Parathyroid adenoma (tissue), 2 donors: ENCODE results near the gene SNX8.

ENCODE experiments used
- H2AFZ ChIP-seq: fragments of 300-600 bp; sonication (generic); one replicate; pipeline ENCODE4 v1.7.0; 2017; ENCODE audit warnings: antibody characterized with exemption, mild to moderate bottlenecking
- H3K27ac ChIP-seq: fragments of 300-600 bp; sonication (generic); one replicate; pipeline ENCODE4 v1.7.0; 2017
- H3K27me3 ChIP-seq: fragments of 300-600 bp; sonication (generic); one replicate; pipeline ENCODE4 v1.7.0; 2017; ENCODE audit warnings: low read length; ENCODE audit not compliant: control insufficient read depth, insufficient read depth
- H3K36me3 ChIP-seq: fragments of 300-600 bp; sonication (generic); one replicate; pipeline ENCODE4 v1.7.0; 2017; ENCODE audit warnings: low read length; ENCODE audit not compliant: control insufficient read depth, insufficient read depth
- H3K4me1 ChIP-seq: fragments of 300-600 bp; sonication (generic); one replicate; pipeline ENCODE4 v1.7.0; 2017; ENCODE audit warnings: control low read depth
- H3K4me2 ChIP-seq: fragments of 300-600 bp; sonication (generic); one replicate; pipeline ENCODE4 v1.7.0; 2017; ENCODE audit warnings: low read length
- H3K4me3 ChIP-seq: fragments of 300-600 bp; sonication (generic); one replicate; pipeline ENCODE4 v1.7.0; 2017; ENCODE audit warnings: low read depth, low read length
- H3K79me2 ChIP-seq: fragments of 300-600 bp; sonication (generic); one replicate; pipeline ENCODE4 v1.7.0; 2017; ENCODE audit warnings: control low read depth
- H3K9ac ChIP-seq: fragments of 300-600 bp; sonication (generic); one replicate; pipeline ENCODE4 v1.7.0; 2017; ENCODE audit warnings: mild to moderate bottlenecking
- H3K9me3 ChIP-seq: fragments of 300-600 bp; sonication (generic); one replicate; pipeline ENCODE4 v1.7.0; 2017; ENCODE audit warnings: low read length; ENCODE audit not compliant: control insufficient read depth
- CTCF ChIP-seq: fragments of 300-600 bp; sonication (generic); IDR thresholded peaks from one replicate; pipeline ENCODE4 v1.7.0; 2017; ENCODE audit warnings: antibody characterized with exemption, mild to moderate bottlenecking
- donor health status: primary hyperparathyroidism.

Gene SNX8

GRCh38 chr7:2222516-2222915, 91.7 kb downstream of the SNX8 start:
- Histone ChIP-seq H3K9me3 (no peaks in the 10 kb centered on the region), H2AFZ (no peak overlapping the region), H3K36me3 (no peaks in the 10 kb centered on the region), H3K27ac (no peak overlapping the region), H3K4me1 (no peaks in the 10 kb centered on the region), H3K27me3 (no peaks in the 10 kb centered on the region), H3K4me2 (no peak overlapping the region), H3K4me3 (no peak overlapping the region), H3K9ac (no peak overlapping the region), H3K79me2 (peaks cover 9% of the 10 kb centered on the region)
- no peak for TF ChIP-seq CTCF

GRCh38 chr7:2220954-2221353, 93.3 kb downstream of the SNX8 start:
- Histone ChIP-seq H3K9ac (no peak overlapping the region), H3K9me3 (no peaks in the 10 kb centered on the region), H3K4me3 (no peak overlapping the region), H3K4me1 (no peaks in the 10 kb centered on the region), H3K27ac (no peak overlapping the region), H3K36me3 (no peaks in the 10 kb centered on the region), H2AFZ (no peak overlapping the region), H3K4me2 (no peak overlapping the region), H3K79me2 (peaks cover 8% of the 10 kb centered on the region), H3K27me3 (no peaks in the 10 kb centered on the region)
- TF ChIP-seq CTCF: no peak

GRCh38 chr7:2220506-2220905, 93.7 kb downstream of the SNX8 start:
- H3K9me3 ChIP-seq: no peaks in the 10 kb centered on the region
- H2AFZ ChIP-seq: no peak overlapping the region
- H3K27ac ChIP-seq: no peak overlapping the region
- H3K9ac ChIP-seq: no peak overlapping the region
- no peaks in the 10 kb centered on the region for H3K4me1 ChIP-seq
- H3K4me2 ChIP-seq: no peak overlapping the region
- no peaks in the 10 kb centered on the region for H3K27me3 ChIP-seq
- H3K36me3 ChIP-seq: peaks cover 2% of the 10 kb centered on the region
- H3K79me2 ChIP-seq: peaks cover 3% of the 10 kb centered on the region
- TF ChIP-seq CTCF: no peak
- no peak overlapping the region for H3K4me3 ChIP-seq

GRCh38 chr7:2220030-2220429, 94.2 kb downstream of the SNX8 start:
- H3K36me3 ChIP-seq: peaks cover 2% of the 10 kb centered on the region
- no peak overlapping the region for H3K4me2 ChIP-seq
- no peak overlapping the region for H3K4me3 ChIP-seq
- no peaks in the 10 kb centered on the region for H3K4me1 ChIP-seq
- no peak overlapping the region for H2AFZ ChIP-seq
- H3K79me2 ChIP-seq: peaks cover 3% of the 10 kb centered on the region
- H3K27me3 ChIP-seq: no peaks in the 10 kb centered on the region
- no peaks in the 10 kb centered on the region for H3K9me3 ChIP-seq
- no peak for TF ChIP-seq CTCF
- H3K9ac ChIP-seq: no peak overlapping the region
- no peak overlapping the region for H3K27ac ChIP-seq

GRCh38 chr7:2219606-2220005, 94.6 kb downstream of the SNX8 start:
- peaks cover 3% of the 10 kb centered on the region for H3K79me2 ChIP-seq
- H3K4me2 ChIP-seq: no peak overlapping the region
- H3K27ac ChIP-seq: no peak overlapping the region
- TF ChIP-seq CTCF: no peak
- H2AFZ ChIP-seq: no peak overlapping the region
- no peaks in the 10 kb centered on the region for H3K9me3 ChIP-seq
- H3K4me3 ChIP-seq: no peak overlapping the region
- no peak overlapping the region for H3K9ac ChIP-seq
- no peaks in the 10 kb centered on the region for H3K27me3 ChIP-seq
- no peaks in the 10 kb centered on the region for H3K4me1 ChIP-seq
- H3K36me3 ChIP-seq: peaks cover 2% of the 10 kb centered on the region
